H4 (cell line): ENCODE data around the gene SLC51B. TPM values are rescaled to one million over a fixed set of nuclear protein-coding genes. Genes with fewer than 3 reads are reported as not detected.
"Not testable (repeated sequence)": the region's sequence is repeated elsewhere in the genome, so short reads cannot be mapped to it uniquely, and the experiment has no call there.

Experiments
- DNase-seq: peaks from one replicate; pipeline ENCODE4 v3.0.0-alpha.2; 2015; ENCODE audit warnings: low spot score
- total RNA-seq: library from RNA; depleted of rRNA; stranded (reverse); fragments of >200 nt; shearing (Covaris generic); gene quantifications from 2 replicates; pipeline ENCODE4 v1.2.3, GENCODE V29; 2014; rRNA removed

Gene SLC51B
- total RNA-seq, 1 experiment from 2014 or later = not detected

DNA sequence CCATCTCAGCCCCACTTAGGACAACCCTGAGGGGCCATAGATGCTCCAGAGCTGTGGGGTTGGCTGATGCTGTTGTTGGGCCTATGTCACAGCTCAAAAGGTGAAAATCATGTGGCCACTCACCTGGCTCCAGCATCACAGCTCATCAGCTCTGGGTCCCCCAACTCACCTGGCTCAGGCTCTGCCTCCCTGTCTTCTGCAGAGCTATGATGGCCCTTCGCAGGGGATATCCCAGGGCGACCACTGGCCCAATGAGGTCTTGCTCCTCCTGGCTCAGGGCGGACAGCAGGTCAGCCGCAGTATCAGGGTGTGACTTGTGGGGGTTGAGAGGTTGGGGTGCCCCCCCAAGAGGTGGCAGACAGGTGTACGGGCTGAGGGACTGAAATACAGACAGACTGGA, 54.1 kb downstream of the SLC51B start:
- no peak for DNase-seq

DNA sequence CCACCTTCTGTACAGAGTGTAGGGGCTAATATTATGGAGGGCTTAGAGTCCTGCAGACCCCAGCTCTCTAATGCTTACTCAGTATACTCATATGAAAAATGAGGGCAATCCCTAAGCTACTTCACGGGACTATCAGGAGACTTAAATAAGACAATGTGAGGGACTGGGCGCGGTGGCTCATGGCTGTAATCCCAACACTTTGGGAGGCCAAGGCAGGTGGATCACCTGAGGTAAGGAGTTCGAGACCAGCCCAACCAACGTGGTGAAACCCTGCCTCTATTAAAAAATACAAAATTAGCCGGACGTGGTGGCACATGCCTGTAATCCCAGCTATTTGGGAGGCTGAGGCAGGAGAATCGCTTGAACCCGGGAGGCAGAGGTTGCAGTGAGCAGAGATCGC, 54.6 kb downstream of the SLC51B start:
- not testable (repeated sequence) for DNase-seq

DNA sequence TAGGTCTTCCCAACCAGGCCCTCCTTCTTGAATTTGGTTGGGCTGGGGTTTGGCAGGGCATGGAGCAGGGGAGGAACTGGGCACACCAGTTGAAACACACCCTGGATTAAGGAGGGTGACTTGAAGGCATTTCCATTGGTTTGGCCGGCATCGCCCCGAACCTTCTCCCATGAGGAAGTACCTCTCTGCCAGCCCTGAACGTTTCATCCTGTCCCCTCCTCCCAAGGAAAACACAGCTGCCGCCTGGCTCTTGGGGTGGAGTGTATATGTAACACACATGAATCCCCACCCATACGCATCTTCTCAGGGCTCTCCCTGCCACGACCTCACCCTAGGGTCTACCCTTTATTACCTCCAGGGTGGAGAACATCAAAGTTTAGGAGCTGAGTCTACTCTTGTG, 55.3 kb downstream of the SLC51B start:
- no peak for DNase-seq

DNA sequence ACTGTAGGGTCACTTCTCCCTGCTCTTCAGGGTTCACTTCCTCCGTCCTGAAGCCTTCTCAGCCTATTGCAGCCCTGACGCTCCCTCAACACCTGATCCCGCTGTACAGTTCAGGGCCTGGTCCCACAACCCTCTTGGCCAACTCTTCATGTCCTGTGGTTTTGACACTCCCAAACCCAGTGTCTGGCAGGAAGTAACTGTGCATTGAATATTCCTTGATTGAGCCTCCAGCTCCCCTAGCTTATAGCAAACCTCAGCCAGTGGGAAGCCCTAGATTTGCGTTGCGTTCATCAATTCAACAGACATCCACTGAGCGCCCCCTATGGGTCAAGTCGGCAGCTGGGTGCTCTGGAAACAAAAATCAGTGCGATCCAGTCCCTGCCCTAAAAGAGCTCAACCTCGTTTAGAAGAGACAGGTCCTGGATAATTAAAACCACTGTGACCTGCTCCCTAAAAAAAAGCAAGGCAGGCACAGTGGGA, 56.3 kb downstream of the SLC51B start:
- DNase-seq = no peak

DNA sequence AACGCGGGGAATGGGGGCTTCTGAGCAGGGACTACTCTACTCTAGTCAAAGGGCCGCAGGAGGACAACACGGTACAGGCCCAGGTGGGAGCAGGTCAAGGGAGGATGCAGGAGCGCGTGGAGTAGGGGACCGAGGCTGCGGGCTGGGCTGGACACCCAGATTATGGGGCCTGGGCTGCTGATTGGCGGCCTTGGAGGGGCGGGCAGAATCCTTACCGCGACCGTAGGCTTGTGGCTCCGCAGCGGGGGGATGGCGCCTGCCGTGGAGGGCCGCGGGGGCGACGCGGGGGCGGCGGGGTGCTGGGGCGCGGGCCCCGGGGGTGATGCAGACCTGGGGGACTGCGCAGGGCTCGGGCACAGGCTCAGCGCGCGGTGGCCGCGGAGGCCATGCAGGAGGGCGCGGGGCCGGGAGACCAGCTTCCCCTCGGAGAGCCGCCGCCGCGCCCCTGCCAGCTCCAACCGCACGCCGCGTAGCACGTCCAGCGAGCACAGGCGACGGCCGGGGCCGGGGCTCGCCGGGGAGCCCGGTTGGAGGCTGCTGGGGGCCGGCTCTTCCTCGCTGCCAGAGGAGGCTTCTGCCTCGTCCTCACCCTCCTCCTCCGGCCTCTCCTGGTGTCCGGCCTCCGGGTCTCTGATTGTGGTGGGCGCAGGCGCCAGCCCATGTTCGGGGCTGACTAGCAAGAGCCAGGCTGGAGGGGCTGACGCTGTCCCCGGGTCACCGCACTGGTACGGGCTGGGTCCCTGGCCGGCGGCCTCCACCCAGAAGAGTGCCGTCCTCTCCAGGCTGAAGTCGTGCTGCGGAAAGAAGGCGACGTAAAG, 56.9 kb downstream of the SLC51B start:
- DNase-seq = no peak

DNA sequence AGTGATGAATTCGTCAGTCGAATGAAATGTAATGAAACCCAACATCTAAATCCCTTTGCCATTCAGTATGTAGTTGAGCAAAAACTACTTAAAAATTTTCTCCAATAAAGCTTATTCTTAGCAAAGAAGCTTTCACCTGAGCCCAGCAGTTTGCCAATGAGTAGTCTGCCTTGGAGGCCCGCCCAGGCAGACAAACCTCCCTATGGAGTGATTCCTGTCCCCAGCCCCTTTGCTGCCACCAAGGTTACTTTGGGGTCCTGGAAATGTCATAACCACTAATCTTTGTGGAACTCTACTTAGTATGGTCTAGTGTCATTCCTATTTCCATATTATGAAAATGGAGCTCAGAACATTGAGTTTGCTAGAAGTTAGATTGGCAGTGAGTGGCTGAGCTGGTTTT, 57.7 kb downstream of the SLC51B start:
- no peak for DNase-seq

Other genes starting within 250 kb of the SLC51B start
- gene PIF1, start 219.7 kb upstream of the SLC51B start, total RNA-seq = 5.4 and 15.5 TPM in 2 replicates
- 5.5 and 7.6 TPM in 2 replicates for gene PLEKHO2, start 203.5 kb upstream of the SLC51B start, total RNA-seq
- 0.25 and 1.1 TPM in 2 replicates for gene ANKDD1A, start 133.5 kb upstream of the SLC51B start, total RNA-seq
- 63.9 and 91.3 TPM in 2 replicates for gene SPG21, start 55.5 kb upstream of the SLC51B start, total RNA-seq
- gene MTFMT, start 15.7 kb upstream of the SLC51B start, total RNA-seq = 18.3 and 22.7 TPM in 2 replicates
- 0.04 and 0.25 TPM in 2 replicates for gene RASL12, start 22.6 kb downstream of the SLC51B start, total RNA-seq
- gene KBTBD13, start 31.4 kb downstream of the SLC51B start, total RNA-seq = not detected in 2 replicates
- 0.06 TPM in 1 of 2 replicates, not detected in the other for gene UBAP1L, start 69.8 kb downstream of the SLC51B start, total RNA-seq
- gene PDCD7, start 88.4 kb downstream of the SLC51B start, total RNA-seq = 12.8 and 13.7 TPM in 2 replicates
- gene CLPX, start 140.0 kb downstream of the SLC51B start, total RNA-seq = 17.5 and 22.8 TPM in 2 replicates
- gene CILP, start 166.1 kb downstream of the SLC51B start, total RNA-seq = 0.02 and 0.10 TPM in 2 replicates
- 5.1 and 7.7 TPM in 2 replicates for gene PARP16, start 241.5 kb downstream of the SLC51B start, total RNA-seq